ENCODE results near the gene TCP10L.
"Not testable (repeated sequence)": the region's sequence is repeated elsewhere in the genome, so short reads cannot be mapped to it uniquely, and the experiment has no call there.

The TCP10L gene

GRCh38 chr21:32566741-32567389 is 18.5 kb downstream of the TCP10L start:
- Histone ChIP-seq H3K36me3 (ENCODE audit: control insufficient read depth, insufficient read depth, low read length) (peaks cover 3% of the 10 kb centered on the region), H3K4me3 (ENCODE audit: low read depth, low read length) (no peak overlapping the region), H3K4me1 (ENCODE audit: control insufficient read depth, insufficient read depth, low read length) (peaks cover 19% of the 10 kb centered on the region), H3K9ac (ENCODE audit: low read depth, low read length) (no peak overlapping the region), H3K27me3 (ENCODE audit: control insufficient read depth, insufficient read depth, low read length) (peaks cover 7% of the 10 kb centered on the region), H3K9me3 (ENCODE audit: control insufficient read depth, insufficient read depth, low read length) (peaks cover 2% of the 10 kb centered on the region)

GRCh38 chr21:32565856-32566465 is 19.4 kb downstream of the TCP10L start:
- Histone ChIP-seq H3K4me3 (ENCODE audit: low read depth, low read length) (no peak overlapping the region), H3K36me3 (ENCODE audit: control insufficient read depth, insufficient read depth, low read length) (peaks cover 3% of the 10 kb centered on the region), H3K9me3 (ENCODE audit: control insufficient read depth, insufficient read depth, low read length) (peaks cover 2% of the 10 kb centered on the region), H3K27me3 (ENCODE audit: control insufficient read depth, insufficient read depth, low read length) (peaks cover 7% of the 10 kb centered on the region), H3K9ac (ENCODE audit: low read depth, low read length) (no peak overlapping the region), H3K4me1 (ENCODE audit: control insufficient read depth, insufficient read depth, low read length) (peaks cover 20% of the 10 kb centered on the region)

- peaks cover 19% of the 10 kb centered on the region for H3K4me1 ChIP-seq (ENCODE audit: control insufficient read depth, insufficient read depth, low read length)
These were observed 22.4 kb downstream of the TCP10L start for GRCh38 chr21:32562915-32563314.

GRCh38 chr21:32562426-32562825 is 22.9 kb downstream of the TCP10L start:
- Histone ChIP-seq H3K4me3 (ENCODE audit: low read depth, low read length) (no peak overlapping the region), H3K36me3 (ENCODE audit: control insufficient read depth, insufficient read depth, low read length) (peaks cover under 1% of the 10 kb centered on the region), H3K27me3 (ENCODE audit: control insufficient read depth, insufficient read depth, low read length) (no peaks in the 10 kb centered on the region), H3K9ac (ENCODE audit: low read depth, low read length) (no peak overlapping the region), H3K9me3 (ENCODE audit: control insufficient read depth, insufficient read depth, low read length) (peaks cover 2% of the 10 kb centered on the region), H3K4me1 (ENCODE audit: control insufficient read depth, insufficient read depth, low read length) (peaks cover 19% of the 10 kb centered on the region)

More at GRCh38 chr21:32562915-32563314, 22.4 kb downstream of the TCP10L start:
- Histone ChIP-seq H3K9me3 (ENCODE audit: control insufficient read depth, insufficient read depth, low read length) (peaks cover 2% of the 10 kb centered on the region), H3K4me3 (ENCODE audit: low read depth, low read length) (no peak overlapping the region), H3K9ac (ENCODE audit: low read depth, low read length) (no peak overlapping the region), H3K27me3 (ENCODE audit: control insufficient read depth, insufficient read depth, low read length) (no peaks in the 10 kb centered on the region), H3K36me3 (ENCODE audit: control insufficient read depth, insufficient read depth, low read length) (peaks cover 3% of the 10 kb centered on the region)

- not testable (repeated sequence) for H3K27me3 ChIP-seq (ENCODE audit: control insufficient read depth, insufficient read depth, low read length); H3K36me3 ChIP-seq (ENCODE audit: control insufficient read depth, insufficient read depth, low read length); H3K4me3 ChIP-seq (ENCODE audit: low read depth, low read length); H3K9ac ChIP-seq (ENCODE audit: low read depth, low read length); H3K9me3 ChIP-seq (ENCODE audit: control insufficient read depth, insufficient read depth, low read length)
- peaks cover 19% of the 10 kb centered on the region for H3K4me1 ChIP-seq (ENCODE audit: control insufficient read depth, insufficient read depth, low read length)
These were observed 23.8 kb downstream of the TCP10L start for GRCh38 chr21:32561476-32561875.

- Histone ChIP-seq H3K27me3 (ENCODE audit: control insufficient read depth, insufficient read depth, low read length) (no peaks in the 10 kb centered on the region), H3K36me3 (ENCODE audit: control insufficient read depth, insufficient read depth, low read length) (no peaks in the 10 kb centered on the region), H3K9ac (ENCODE audit: low read depth, low read length) (no peak overlapping the region), H3K9me3 (ENCODE audit: control insufficient read depth, insufficient read depth, low read length) (peaks cover 2% of the 10 kb centered on the region), H3K4me1 (ENCODE audit: control insufficient read depth, insufficient read depth, low read length) (peaks cover 19% of the 10 kb centered on the region), H3K4me3 (ENCODE audit: low read depth, low read length) (no peak overlapping the region)
These were observed 24.4 kb downstream of the TCP10L start for GRCh38 chr21:32560896-32561295.

GRCh38 chr21:32559006-32559610 is 26.2 kb downstream of the TCP10L start:
- no peak overlapping the region for H3K9ac ChIP-seq (ENCODE audit: low read depth, low read length)
- no peaks in the 10 kb centered on the region for H3K27me3 ChIP-seq (ENCODE audit: control insufficient read depth, insufficient read depth, low read length)
- peaks cover 19% of the 10 kb centered on the region for H3K4me1 ChIP-seq (ENCODE audit: control insufficient read depth, insufficient read depth, low read length)
- no peaks in the 10 kb centered on the region for H3K36me3 ChIP-seq (ENCODE audit: control insufficient read depth, insufficient read depth, low read length)
- no peak overlapping the region for H3K4me3 ChIP-seq (ENCODE audit: low read depth, low read length)
- no peaks in the 10 kb centered on the region for H3K9me3 ChIP-seq (ENCODE audit: control insufficient read depth, insufficient read depth, low read length)

GRCh38 chr21:32558106-32558505 is 27.2 kb downstream of the TCP10L start:
- H3K4me3 ChIP-seq (ENCODE audit: low read depth, low read length) = no peak overlapping the region

GRCh38 chr21:32554832-32555638 is 30.3 kb downstream of the TCP10L start:
- H3K36me3 ChIP-seq (ENCODE audit: control insufficient read depth, insufficient read depth, low read length) = no peaks in the 10 kb centered on the region
- H3K4me1 ChIP-seq (ENCODE audit: control insufficient read depth, insufficient read depth, low read length) = peaks cover 3% of the 10 kb centered on the region
- H3K9me3 ChIP-seq (ENCODE audit: control insufficient read depth, insufficient read depth, low read length) = no peaks in the 10 kb centered on the region

More at GRCh38 chr21:32558106-32558505, 27.2 kb downstream of the TCP10L start:
- Histone ChIP-seq H3K36me3 (ENCODE audit: control insufficient read depth, insufficient read depth, low read length) (no peaks in the 10 kb centered on the region), H3K4me1 (ENCODE audit: control insufficient read depth, insufficient read depth, low read length) (peaks cover 19% of the 10 kb centered on the region), H3K9me3 (ENCODE audit: control insufficient read depth, insufficient read depth, low read length) (no peaks in the 10 kb centered on the region), H3K27me3 (ENCODE audit: control insufficient read depth, insufficient read depth, low read length) (no peaks in the 10 kb centered on the region), H3K9ac (ENCODE audit: low read depth, low read length) (no peak overlapping the region)

GRCh38 chr21:32549886-32550285 is 35.4 kb downstream of the TCP10L start:
- no peaks in the 10 kb centered on the region for H3K4me1 ChIP-seq (ENCODE audit: control insufficient read depth, insufficient read depth, low read length)
- H3K36me3 ChIP-seq (ENCODE audit: control insufficient read depth, insufficient read depth, low read length) = no peaks in the 10 kb centered on the region
- no peak overlapping the region for H3K4me3 ChIP-seq (ENCODE audit: low read depth, low read length)
- no peaks in the 10 kb centered on the region for H3K9me3 ChIP-seq (ENCODE audit: control insufficient read depth, insufficient read depth, low read length)
- H3K27me3 ChIP-seq (ENCODE audit: control insufficient read depth, insufficient read depth, low read length) = no peaks in the 10 kb centered on the region
- H3K9ac ChIP-seq (ENCODE audit: low read depth, low read length) = no peak overlapping the region

More at GRCh38 chr21:32554832-32555638, 30.3 kb downstream of the TCP10L start:
- H3K9ac ChIP-seq (ENCODE audit: low read depth, low read length) = no peak overlapping the region
- no peaks in the 10 kb centered on the region for H3K27me3 ChIP-seq (ENCODE audit: control insufficient read depth, insufficient read depth, low read length)
- H3K4me3 ChIP-seq (ENCODE audit: low read depth, low read length) = no peak overlapping the region

GRCh38 chr21:32549440-32549839 is 35.9 kb downstream of the TCP10L start:
- H3K9me3 ChIP-seq (ENCODE audit: control insufficient read depth, insufficient read depth, low read length) = no peaks in the 10 kb centered on the region
- no peaks in the 10 kb centered on the region for H3K4me1 ChIP-seq (ENCODE audit: control insufficient read depth, insufficient read depth, low read length)
- H3K36me3 ChIP-seq (ENCODE audit: control insufficient read depth, insufficient read depth, low read length) = no peaks in the 10 kb centered on the region
- no peaks in the 10 kb centered on the region for H3K27me3 ChIP-seq (ENCODE audit: control insufficient read depth, insufficient read depth, low read length)
- H3K4me3 ChIP-seq (ENCODE audit: low read depth, low read length) = no peak overlapping the region
- no peak overlapping the region for H3K9ac ChIP-seq (ENCODE audit: low read depth, low read length)
